Endometrial microvascular endothelial cells (primary cell): Measurements from ENCODE around the gene FOXI1. TPM values are rescaled to one million over a fixed set of nuclear protein-coding genes. Genes with fewer than 3 reads are reported as not detected.

Source experiments
- in situ Hi-C: cut with HindIII; loops from 2 replicates; pipeline ENCODE4 v1.10.0; 2017; ENCODE audit warnings: low sequenced_read_pairs, low pct_unique_long_range_greater_than_20kb; ENCODE audit errors: inconsistent ontology term
- total RNA-seq: library from RNA; depleted of rRNA; stranded (reverse); fragments of >200 nt; gene quantifications from one replicate; pipeline ENCODE4 v1.2.3, GENCODE V29; 2015; ENCODE audit errors: inconsistent ontology term

Gene FOXI1
- total RNA-seq, 1 donor from 2014 or later, result not detected

- in situ Hi-C loops, result no loop called here
These were observed 38.8 kb downstream of the FOXI1 start for GRCh38 chr5:170144286-170145023.

DNA sequence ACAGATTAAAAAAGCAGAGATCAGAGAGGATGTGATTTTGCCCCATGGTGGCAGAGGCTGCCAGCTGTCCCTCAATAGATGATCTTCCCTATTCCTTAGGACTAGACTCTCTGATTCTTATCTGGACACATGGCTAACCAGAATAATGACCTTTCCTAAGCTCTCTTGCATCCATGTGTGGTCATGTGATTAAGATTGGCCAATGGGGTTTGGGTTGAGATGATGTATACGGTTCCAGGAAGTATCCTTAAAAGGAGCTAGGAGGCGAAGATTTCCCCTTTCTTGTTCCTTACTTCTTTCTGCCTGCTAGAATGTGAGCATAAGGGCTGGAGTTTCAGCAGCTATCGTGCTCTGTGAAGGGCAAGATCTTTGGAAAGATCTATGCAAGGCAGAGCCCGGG, 39.8 kb downstream of the FOXI1 start:
- in situ Hi-C loops, result no loop called here

GRCh38 chr5:170147051-170147752, 41.5 kb downstream of the FOXI1 start:
- in situ Hi-C loops, result no loop called here

GRCh38 chr5:170147753-170148264, 42.1 kb downstream of the FOXI1 start:
- in situ Hi-C loops, result no loop called here

- in situ Hi-C loops, result no loop called here
These were observed 42.9 kb downstream of the FOXI1 start for GRCh38 chr5:170148430-170149205.

GRCh38 chr5:170149206-170149515, 43.5 kb downstream of the FOXI1 start:
- in situ Hi-C loops, result no loop called here

- in situ Hi-C loops, result no loop called here
These were observed 45.0 kb downstream of the FOXI1 start for GRCh38 chr5:170150713-170151096.

DNA sequence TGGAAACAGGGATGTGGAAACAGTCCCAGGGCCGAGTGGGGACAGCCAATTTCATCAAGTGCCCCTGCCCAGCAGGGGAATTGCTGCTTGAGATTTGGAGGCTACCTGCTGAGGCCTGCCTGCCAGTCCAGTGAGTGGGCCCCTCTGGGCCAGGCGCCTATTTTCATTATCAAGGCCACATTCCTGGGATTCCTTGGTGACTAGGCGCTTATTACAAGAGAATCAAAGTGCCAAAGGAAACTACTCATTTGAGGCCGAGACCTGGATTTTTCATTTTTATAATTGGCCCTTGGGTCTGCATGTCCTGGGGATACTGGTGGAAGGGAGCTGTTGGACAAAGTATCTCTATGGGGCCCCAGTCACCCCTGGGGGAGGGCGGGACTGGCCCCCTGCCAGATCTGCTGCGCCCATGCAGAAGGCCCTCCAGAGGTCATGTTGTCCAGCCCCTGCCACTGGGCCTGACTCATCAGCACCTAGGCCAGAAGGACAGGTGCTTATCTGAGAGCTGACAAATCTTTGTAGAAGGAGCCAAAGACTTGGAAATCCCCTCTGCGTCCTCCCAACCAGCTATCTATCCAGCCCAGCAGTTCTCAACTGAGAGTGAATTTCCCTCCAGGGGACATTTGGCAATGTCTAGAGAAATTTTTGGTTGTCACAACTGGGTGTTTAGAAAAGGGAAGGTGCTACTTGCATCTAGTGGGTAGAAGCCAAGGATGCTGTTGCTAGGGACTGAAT, 45.6 kb downstream of the FOXI1 start:
- in situ Hi-C loops, result no loop called here

DNA sequence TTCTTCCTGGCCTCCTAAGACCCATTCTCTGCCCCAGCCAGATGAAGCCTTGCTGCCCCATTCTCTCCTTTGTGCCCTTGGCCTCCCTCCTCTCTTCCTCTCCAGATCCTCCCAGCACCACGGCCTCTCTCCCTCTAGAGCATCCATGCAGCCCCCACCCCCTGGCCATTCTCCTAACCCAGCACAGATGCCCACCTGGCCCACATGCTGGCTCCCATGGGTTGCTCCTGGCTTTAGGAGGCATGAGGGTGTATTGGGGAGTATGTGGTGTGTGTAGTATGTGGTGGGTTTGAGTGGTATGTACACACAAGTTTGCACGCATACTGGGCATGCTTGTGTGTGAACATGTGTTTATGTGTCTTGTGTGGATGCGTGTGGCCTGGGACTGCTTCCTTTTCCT, 47.1 kb downstream of the FOXI1 start:
- in situ Hi-C loops, result no loop called here

DNA sequence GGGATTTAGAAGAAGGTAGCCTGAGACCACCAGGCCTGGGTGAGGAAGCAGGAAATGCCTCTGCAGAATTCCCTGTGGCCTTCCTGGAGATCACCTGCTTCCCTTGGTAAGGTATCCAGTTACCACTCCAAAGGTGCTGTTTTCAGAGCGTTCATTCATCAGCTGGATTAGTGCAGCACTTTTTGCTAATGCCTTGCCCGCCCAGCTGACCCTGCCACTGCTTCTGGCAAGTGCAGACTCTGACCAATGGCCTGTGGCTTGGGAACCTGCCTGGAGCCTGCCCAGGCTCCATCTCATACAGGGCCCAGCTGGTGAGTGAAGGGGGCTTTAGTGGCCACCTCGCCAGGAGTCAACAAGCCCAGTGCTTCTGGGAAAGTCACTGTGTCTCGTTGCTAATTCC, 48.6 kb downstream of the FOXI1 start:
- in situ Hi-C loops, result no loop called here

GRCh38 chr5:170154744-170155143, 49.0 kb downstream of the FOXI1 start:
- in situ Hi-C loops, result no loop called here

- in situ Hi-C loops, result no loop called here
These were observed 50.1 kb downstream of the FOXI1 start for GRCh38 chr5:170155771-170156170.

GRCh38 chr5:170159101-170159698, 53.5 kb downstream of the FOXI1 start:
- in situ Hi-C loops, result no loop called here

Other genes with a start within 250 kb of the FOXI1 start
- 26.4 TPM for gene INSYN2B, start 125.4 kb upstream of the FOXI1 start, total RNA-seq
- not detected for gene C5orf58, start 127.1 kb downstream of the FOXI1 start, total RNA-seq
- gene LCP2, start 191.9 kb downstream of the FOXI1 start, total RNA-seq, result 45.5 TPM